ENCODE results near the gene CTSV. TPM values are rescaled to one million over a fixed set of nuclear protein-coding genes. Genes with fewer than 3 reads are reported as not detected.
A peak's percentile ranks its signal among the peaks of the same experiment; 100 is the strongest.

CTSV gene
- total RNA-seq, 1 experiment from 2014 or later, result 82.2 TPM

- H2AK5ac ChIP-seq (ENCODE audit: insufficient read length, low read length), result no peak overlapping the region
- no peak overlapping the region for H3K18ac ChIP-seq (ENCODE audit: insufficient read length, low read depth, low read length)
- H3T11ph ChIP-seq (ENCODE audit: low read length), result no peak overlapping the region
- no peak overlapping the region for H2BK20ac ChIP-seq (ENCODE audit: low read depth, low read length, poor library complexity, severe bottlenecking)
- H2BK15ac ChIP-seq (ENCODE audit: low read depth, low read length), result no peak overlapping the region
- H2BK12ac ChIP-seq (ENCODE audit: insufficient read length, low read depth, low read length), result no peak overlapping the region
- H4K8ac ChIP-seq (replicated peaks; ENCODE audit: insufficient read length, low read depth, low read length), result no peak overlapping the region
- H4K5ac ChIP-seq (ENCODE audit: insufficient read length, low read depth, low read length), result no peak overlapping the region
- no peak overlapping the region for H3K56ac ChIP-seq (ENCODE audit: insufficient read length, low read depth, low read length)
- no peak overlapping the region for H3K4ac ChIP-seq (ENCODE audit: low read depth, low read length)
- no peak overlapping the region for H3K4me2 ChIP-seq (ENCODE audit: insufficient read depth, insufficient read length, low read length)
- no peaks in the 10 kb centered on the region for H4K20me1 ChIP-seq (ENCODE audit: control insufficient read depth, insufficient read depth, insufficient read length)
- H3K27ac ChIP-seq (ENCODE audit: insufficient read length, low read depth, low read length), result no peak overlapping the region
- no peak overlapping the region for H3K23ac ChIP-seq (ENCODE audit: insufficient read length, low read depth, low read length)
- TF ChIP-seq CTCF (conservative IDR thresholded peaks at IDR 0.05), result no peak
- DNase-seq, result no peak
- no CpG with 5 or more reads among the region's 1 CpG for WGBS (ENCODE audit: extremely low coverage, insufficient read length, low lambda C conversion rate)
- H3K9me3 ChIP-seq (ENCODE audit: control insufficient read depth, low read depth, low read length), result no peaks in the 10 kb centered on the region
- Mint-ChIP-seq H3K9me3 (no peaks in the 10 kb centered on the region; a peak in 1 of 5 replicates), H3K27me3 (ENCODE audit: low read depth) (no peaks in the 10 kb centered on the region), H3K27ac (peak overlapping the region; percentile 37 to 99 (median 97); a peak in 6 of 7 replicates), H3K4me3 (no peak overlapping the region), H3K4me1 (peaks cover 30 to 43% of the 10 kb centered on the region in 2 experiments), H3K36me3 (ENCODE audit: insufficient read depth in 1 of 3, low read depth in 3 of 3) (no peaks in the 10 kb centered on the region)
- H3K23me2 ChIP-seq (ENCODE audit: insufficient read length, low read depth, low read length, poor library complexity, severe bottlenecking), result no peaks in the 10 kb centered on the region
- H3K9ac ChIP-seq (ENCODE audit: extremely low read depth, insufficient read length, low read length), result no peak overlapping the region
- no peak overlapping the region for H2BK120ac ChIP-seq (ENCODE audit: low read depth, low read length, poor library complexity, severe bottlenecking)
- H3K27me3 ChIP-seq (ENCODE audit: insufficient read depth, low read length), result no peaks in the 10 kb centered on the region
- H2AFZ ChIP-seq (ENCODE audit: low read length), result no peak overlapping the region
- H2BK5ac ChIP-seq (ENCODE audit: insufficient read length, low read length), result no peak overlapping the region
- H3K4me1 ChIP-seq (ENCODE audit: insufficient read depth, low read length), result peaks cover 10% of the 10 kb centered on the region; the same call in 1 of the 2 replicates
- H4K91ac ChIP-seq (ENCODE audit: insufficient read length, low read depth, low read length), result no peak overlapping the region
- no peaks in the 10 kb centered on the region for H3K79me2 ChIP-seq (ENCODE audit: insufficient read depth, low read length)
- no peak overlapping the region for H3K14ac ChIP-seq (ENCODE audit: insufficient read depth, low read length)
- no peaks in the 10 kb centered on the region for H3K79me1 ChIP-seq (ENCODE audit: insufficient read depth, low read depth, low read length, poor library complexity, severe bottlenecking)
These were observed 34.6 kb upstream of the CTSV start for GRCh38 chr9:97073506-97073905.

Measured in H9 (cell line).